ENCODE results near the gene SOX18. TPM values are rescaled to one million over a fixed set of nuclear protein-coding genes. Genes with fewer than 3 reads are reported as not detected.

Gene SOX18
- total and polyA plus RNA-seq, 2 of the 13 experiments (the other 11 are each of a cell fraction or from before 2014, with no cell fraction given): 1.6 to 1.9 TPM

- TF ChIP-seq ZBTB49 (CRISPR knock-in tag; IDR thresholded peaks at IDR 0.05; ENCODE audit: borderline replicate concordance) (no peak), PHF8 (CRISPR knock-in tag; IDR thresholded peaks at IDR 0.05) (peak; percentile 76), U2AF2 (IDR thresholded peaks at IDR 0.05; ENCODE audit: low read depth, low read length) (no peak), ZNF33A (CRISPR knock-in tag; IDR thresholded peaks at IDR 0.05; ENCODE audit: borderline replicate concordance) (no peak), ZKSCAN1 (IDR thresholded peaks at IDR 0.05; ENCODE audit: low read length) (peak; percentile 13; the same call in 1 of the 2 replicates), ZNF768 (CRISPR knock-in tag; IDR thresholded peaks at IDR 0.05) (peak; percentile 96), MYC (CRISPR knock-in tag; IDR thresholded peaks at IDR 0.05; ENCODE audit: borderline replicate concordance) (0 out of 2 replicates have a peak, but pooled peaks have one; percentile 12), ZNF230 (CRISPR knock-in tag; IDR thresholded peaks at IDR 0.05) (no peak), ZNF704 (CRISPR knock-in tag; IDR thresholded peaks at IDR 0.05; ENCODE audit: borderline replicate concordance) (no peak), TBX3 (IDR thresholded peaks at IDR 0.05; ENCODE audit: borderline replicate concordance) (no peak), HMGXB3 (CRISPR knock-in tag; IDR thresholded peaks at IDR 0.05; ENCODE audit: borderline replicate concordance) (peak; percentile 76)
- TF ChIP-seq, protein P1, sequence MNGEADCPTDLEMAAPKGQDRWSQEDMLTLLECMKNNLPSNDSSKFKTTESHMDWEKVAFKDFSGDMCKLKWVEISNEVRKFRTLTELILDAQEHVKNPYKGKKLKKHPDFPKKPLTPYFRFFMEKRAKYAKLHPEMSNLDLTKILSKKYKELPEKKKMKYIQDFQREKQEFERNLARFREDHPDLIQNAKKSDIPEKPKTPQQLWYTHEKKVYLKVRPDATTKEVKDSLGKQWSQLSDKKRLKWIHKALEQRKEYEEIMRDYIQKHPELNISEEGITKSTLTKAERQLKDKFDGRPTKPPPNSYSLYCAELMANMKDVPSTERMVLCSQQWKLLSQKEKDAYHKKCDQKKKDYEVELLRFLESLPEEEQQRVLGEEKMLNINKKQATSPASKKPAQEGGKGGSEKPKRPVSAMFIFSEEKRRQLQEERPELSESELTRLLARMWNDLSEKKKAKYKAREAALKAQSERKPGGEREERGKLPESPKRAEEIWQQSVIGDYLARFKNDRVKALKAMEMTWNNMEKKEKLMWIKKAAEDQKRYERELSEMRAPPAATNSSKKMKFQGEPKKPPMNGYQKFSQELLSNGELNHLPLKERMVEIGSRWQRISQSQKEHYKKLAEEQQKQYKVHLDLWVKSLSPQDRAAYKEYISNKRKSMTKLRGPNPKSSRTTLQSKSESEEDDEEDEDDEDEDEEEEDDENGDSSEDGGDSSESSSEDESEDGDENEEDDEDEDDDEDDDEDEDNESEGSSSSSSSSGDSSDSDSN (CRISPR knock-in tag; IDR thresholded peaks at IDR 0.05): peak; percentile 43
Observed at GRCh38 chr20:64055893-64056638, 6.6 kb upstream of the SOX18 start (continued).

All from HepG2 (cell line).